B cell (primary cell): ENCODE measurements around the gene ODAD4. TPM values are rescaled to one million over a fixed set of nuclear protein-coding genes. Genes with fewer than 3 reads are reported as not detected.

ENCODE experiments used
- ATAC-seq: fragments of 200-7000 bp; cut with Tn5 transposase; one replicate; pipeline ENCODE4 v1.10.0; 2021; ENCODE audit warnings: low read depth, mild to moderate bottlenecking, moderate number of reproducible peaks, moderate library complexity
- CTCF ChIA-PET: fragments of 350-600 bp; sonication (Branson Sonifier 250); formaldehyde crosslinking; loops from one replicate; lab custom pipeline; 2021; ENCODE audit warnings: antibody characterized with exemption, inconsistent platforms; lab: Charles Lee
- POLR2A ChIA-PET: fragments of 350-600 bp; sonication (Branson Sonifier 250); formaldehyde crosslinking; loops from one replicate; lab custom pipeline; 2021; ENCODE audit warnings: antibody characterized with exemption; lab: Charles Lee
- DNase-seq: peaks from one replicate; pipeline ENCODE4 v3.0.0; 2013
- H2AFZ ChIP-seq: 2 replicates; pipeline ENCODE4 v1.6.1; 2012; ENCODE audit warnings: mild to moderate bottlenecking, low read depth, low read length; ENCODE audit not compliant: insufficient read depth, poor library complexity, severe bottlenecking
- H3K27ac ChIP-seq, 2 donors: 1 replicate in 1 of 2; 2 replicates in 1 of 2; pipeline ENCODE4 v1.5.1; 2012 to 2013; ENCODE audit warnings: low read length in 2 of 2, mild to moderate bottlenecking in 2 of 2, moderate library complexity in 1 of 2
- H3K27me3 ChIP-seq, 4 experiments: fragments of 200-600 bp in 1 of 4; sonication (generic) in 1 of 4; replicated peaks in 1 of 4; 1 replicate in 2 of 4; 2 replicates in 2 of 4; pipeline versions ENCODE4 v1.6.1 to v1.7.0; 2013 to 2016; ENCODE audit warnings: low read length in 3 of 4, mild to moderate bottlenecking in 2 of 4, mixed read lengths in 1 of 4, moderate library complexity in 1 of 4; ENCODE audit not compliant: insufficient read depth in 4 of 4, control insufficient read depth in 3 of 4; ENCODE audit errors: control extremely low read depth in 1 of 4
- H3K36me3 ChIP-seq, 2 experiments: replicated peaks in 1 of 2; 1 replicate in 1 of 2; 2 replicates in 1 of 2; pipeline versions ENCODE4 v1.6.1 to v1.7.1; 2013; ENCODE audit warnings: low read length in 1 of 2; ENCODE audit not compliant: insufficient read depth in 2 of 2, control insufficient read depth in 1 of 2; ENCODE audit errors: control extremely low read depth in 1 of 2, extremely low read depth in 1 of 2
- H3K4me1 ChIP-seq, 2 donors: fragments of 200-600 bp in 1 of 2; sonication (generic) in 1 of 2; 1 replicate in 1 of 2; 2 replicates in 1 of 2; pipeline versions ENCODE4 v1.5.1 to v1.6.1; 2013 to 2017; ENCODE audit warnings: low read length in 2 of 2; ENCODE audit not compliant: control insufficient read depth in 2 of 2, insufficient read depth in 2 of 2
- H3K4me2 ChIP-seq: replicated peaks from 2 replicates; pipeline ENCODE3; 2012; ENCODE audit warnings: mild to moderate bottlenecking, low read depth, low read length; ENCODE audit not compliant: poor library complexity, severe bottlenecking
- H3K4me3 ChIP-seq, 5 experiments: fragments of 200-600 bp in 1 of 5; sonication (generic) in 1 of 5; 1 replicate in 3 of 5; 2 replicates in 2 of 5; pipeline versions ENCODE4 v1.5.1 to v1.7.0; 2011 to 2016; ENCODE audit warnings: low read length in 4 of 5, mild to moderate bottlenecking in 4 of 5, low read depth in 2 of 5, control low read depth in 1 of 5, moderate library complexity in 1 of 5; ENCODE audit not compliant: insufficient read depth in 1 of 5; ENCODE audit errors: control extremely low read depth in 1 of 5, extremely low read depth in 1 of 5
- H3K79me2 ChIP-seq: fragments of 200-600 bp; sonication (generic); one replicate; pipeline ENCODE4 v1.6.0; 2016; ENCODE audit warnings: low read length; ENCODE audit not compliant: control insufficient read depth, insufficient read depth
- H3K9ac ChIP-seq: fragments of 200-600 bp; sonication (generic); 2 replicates; pipeline ENCODE4 v1.6.1; 2017; ENCODE audit warnings: mild to moderate bottlenecking, low read length, moderate library complexity
- H3K9me3 ChIP-seq, 3 donors: one replicate each; pipeline versions ENCODE4 v1.6.1 to v1.7.1; 2013; ENCODE audit warnings: low read length in 2 of 3; ENCODE audit not compliant: control insufficient read depth in 2 of 3, insufficient read depth in 1 of 3; ENCODE audit errors: control extremely low read depth in 1 of 3
- H4K20me1 ChIP-seq: 2 replicates; pipeline ENCODE4 v1.6.0; 2012; ENCODE audit warnings: mild to moderate bottlenecking, low read length; ENCODE audit not compliant: insufficient read depth, control insufficient read depth, poor library complexity, severe bottlenecking
- H3K27ac Mint-ChIP-seq: one replicate; pipeline ENCODE4 v1.8.0; 2021; ENCODE audit warnings: mixed read lengths
- H3K27me3 Mint-ChIP-seq: one replicate; pipeline ENCODE4 v1.8.0; 2021; ENCODE audit warnings: mixed read lengths
- H3K4me1 Mint-ChIP-seq: one replicate; pipeline ENCODE4 v1.8.0; 2021; ENCODE audit warnings: mixed read lengths
- H3K4me3 Mint-ChIP-seq: one replicate; pipeline ENCODE4 v1.8.0; 2021; ENCODE audit warnings: mixed read lengths
- H3K9me3 Mint-ChIP-seq: one replicate; pipeline ENCODE4 v1.8.0; 2022; ENCODE audit warnings: mixed read lengths; ENCODE audit not compliant: insufficient read depth
- EZH2 ChIP-seq: IDR thresholded peaks from 2 replicates; pipeline ENCODE4 v1.6.1; 2012; ENCODE audit warnings: borderline replicate concordance, low read depth, mild to moderate bottlenecking, moderate library complexity, low read length; ENCODE audit not compliant: insufficient read depth, poor library complexity, severe bottlenecking
- WGBS: methylation state at CpG from one replicate; pipeline ENCODE4 v1.1.5; 2013; ENCODE audit warnings: missing lambda C conversion rate; ENCODE audit not compliant: insufficient coverage; 5-methylcytosine and 5-hydroxymethylcytosine counted together
- intact Hi-C: fragments of 100-400 bp; cut with micrococcal nuclease; formaldehyde crosslinking; loops from one replicate; pipeline ENCODE4 v1.10.0; 2022
- polyA plus RNA-seq: library from polyadenylated mRNA; depleted of rRNA; stranded (reverse); fragments of >200 nt; gene quantifications from 2 replicates; pipeline ENCODE4 v1.2.3, GENCODE V29; 2012
- total RNA-seq, 2 donors: library from RNA; stranded (reverse); fragments of 120-200 nt in 1 of 2; gene quantifications; 1 replicate in 1 of 2; 2 replicates in 1 of 2; pipeline versions ENCODE4 v1.2.3 to v1.2.4, GENCODE V29; 2013 to 2022
- TF ChIP-seq, protein P1 (sequence below): fragments of 200-600 bp; IDR thresholded peaks from one replicate; pipeline ENCODE4 v1.8.0; 2022; ENCODE audit warnings: antibody characterized with exemption, mild to moderate bottlenecking

ODAD4 gene
- total and polyA plus RNA-seq, 2 donors (not counting 1 experiment from before 2014, with no cell fraction given): 0.27 TPM; not detected in 1

DNA sequence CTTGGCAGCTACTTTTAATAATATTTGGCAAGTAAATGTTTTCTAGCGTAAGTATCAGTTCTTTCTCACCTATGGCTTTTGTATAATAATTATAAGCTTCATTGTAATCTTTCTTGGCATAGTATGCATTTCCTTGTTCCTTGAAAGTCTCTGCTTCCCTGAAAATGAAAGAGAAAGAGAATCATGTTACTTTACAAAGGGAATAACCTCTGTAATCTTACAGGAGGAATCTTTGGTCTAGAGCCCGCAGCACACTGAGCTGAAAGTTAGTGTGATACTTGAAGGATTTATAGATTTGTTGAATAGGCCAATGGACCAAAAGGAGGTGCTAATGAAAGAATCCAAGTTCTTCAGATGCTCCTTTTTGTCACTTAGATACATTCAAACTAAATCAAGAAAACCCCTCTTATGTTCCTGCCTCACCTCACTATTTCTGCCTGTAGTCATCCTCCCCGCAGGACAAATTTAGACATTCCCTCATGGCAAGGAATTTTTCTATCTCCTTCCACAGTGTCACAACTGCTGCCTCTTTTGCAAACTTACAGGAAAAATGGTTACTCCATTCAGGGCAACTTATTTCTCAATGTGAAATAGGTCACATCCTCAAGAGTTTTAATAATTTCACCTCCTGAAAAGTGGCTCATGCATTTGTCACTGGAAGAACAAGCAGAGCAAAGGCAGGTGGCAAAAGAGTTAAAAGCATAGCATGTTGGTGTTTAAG is 70.2 kb downstream of the ODAD4 start:
- H3K4me3 ChIP-seq: no peak overlapping the region
- no peak overlapping the region for H3K27ac Mint-ChIP-seq
- H3K4me1 Mint-ChIP-seq: peaks cover 29% of the 10 kb centered on the region
- intact Hi-C loops: no loop called here
- no peak overlapping the region for H3K4me3 Mint-ChIP-seq
- no peaks in the 10 kb centered on the region for H3K9me3 ChIP-seq
- ChIA-PET POLR2A (no interaction called here), CTCF (interaction anchor here (1.2 kb wide), 2 partner anchors 16 to 20 kb away, joined by 3 read pairs; partner anchors contain the start of genes DNAJC7 and NKIRAS2)
- 100% methylated on average over 1 of the region's 3 CpGs for WGBS
- no peaks in the 10 kb centered on the region for H3K27me3 ChIP-seq
- H3K79me2 ChIP-seq: peaks cover 47% of the 10 kb centered on the region
- DNase-seq: no peak
- H3K9me3 Mint-ChIP-seq: no peaks in the 10 kb centered on the region
- H3K4me1 ChIP-seq: peaks cover 16 to 22% of the 10 kb centered on the region in 2 donors
- peaks cover 44% of the 10 kb centered on the region for H4K20me1 ChIP-seq
- H3K4me2 ChIP-seq: no peak overlapping the region
- no peak overlapping the region for H2AFZ ChIP-seq
- no peaks in the 10 kb centered on the region for H3K27me3 Mint-ChIP-seq
- no peak overlapping the region for H3K27ac ChIP-seq
- H3K36me3 ChIP-seq: peaks cover 13 to 53% of the 10 kb centered on the region in 2 experiments
- TF ChIP-seq, protein P1, sequence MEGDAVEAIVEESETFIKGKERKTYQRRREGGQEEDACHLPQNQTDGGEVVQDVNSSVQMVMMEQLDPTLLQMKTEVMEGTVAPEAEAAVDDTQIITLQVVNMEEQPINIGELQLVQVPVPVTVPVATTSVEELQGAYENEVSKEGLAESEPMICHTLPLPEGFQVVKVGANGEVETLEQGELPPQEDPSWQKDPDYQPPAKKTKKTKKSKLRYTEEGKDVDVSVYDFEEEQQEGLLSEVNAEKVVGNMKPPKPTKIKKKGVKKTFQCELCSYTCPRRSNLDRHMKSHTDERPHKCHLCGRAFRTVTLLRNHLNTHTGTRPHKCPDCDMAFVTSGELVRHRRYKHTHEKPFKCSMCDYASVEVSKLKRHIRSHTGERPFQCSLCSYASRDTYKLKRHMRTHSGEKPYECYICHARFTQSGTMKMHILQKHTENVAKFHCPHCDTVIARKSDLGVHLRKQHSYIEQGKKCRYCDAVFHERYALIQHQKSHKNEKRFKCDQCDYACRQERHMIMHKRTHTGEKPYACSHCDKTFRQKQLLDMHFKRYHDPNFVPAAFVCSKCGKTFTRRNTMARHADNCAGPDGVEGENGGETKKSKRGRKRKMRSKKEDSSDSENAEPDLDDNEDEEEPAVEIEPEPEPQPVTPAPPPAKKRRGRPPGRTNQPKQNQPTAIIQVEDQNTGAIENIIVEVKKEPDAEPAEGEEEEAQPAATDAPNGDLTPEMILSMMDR: no peak
- no peak for TF ChIP-seq EZH2
- no peak overlapping the region for H3K9ac ChIP-seq
- no peak for ATAC-seq

- peaks cover 13 to 53% of the 10 kb centered on the region in 2 experiments for H3K36me3 ChIP-seq
- no peak overlapping the region for H3K4me2 ChIP-seq
- Mint-ChIP-seq H3K27ac (no peak overlapping the region), H3K27me3 (no peaks in the 10 kb centered on the region), H3K9me3 (no peaks in the 10 kb centered on the region), H3K4me3 (no peak overlapping the region), H3K4me1 (peaks cover 17% of the 10 kb centered on the region)
- no peak overlapping the region for H3K9ac ChIP-seq
- ATAC-seq: no peak
- POLR2A ChIA-PET: no interaction called here
- CTCF ChIA-PET: no interaction called here
- no peak overlapping the region for H3K27ac ChIP-seq
- peaks cover 54% of the 10 kb centered on the region for H4K20me1 ChIP-seq
- H3K27me3 ChIP-seq: no peaks in the 10 kb centered on the region
- DNase-seq: no peak
- no peak overlapping the region for H2AFZ ChIP-seq
- intact Hi-C loops: no loop called here
- peaks cover 59% of the 10 kb centered on the region for H3K79me2 ChIP-seq
- H3K9me3 ChIP-seq: no peaks in the 10 kb centered on the region
- peaks cover 4 to 10% of the 10 kb centered on the region in 2 donors for H3K4me1 ChIP-seq
- WGBS: no CpG with 5 or more reads among the region's 2 CpGs
- TF ChIP-seq, protein P1: no peak
- TF ChIP-seq EZH2: no peak
- no peak overlapping the region for H3K4me3 ChIP-seq
Observed at GRCh38 chr17:42001729-42002128, 71.3 kb downstream of the ODAD4 start.
